Measurements from ENCODE around the gene WDR72. TPM values are rescaled to one million over a fixed set of nuclear protein-coding genes. Genes with fewer than 3 reads are reported as not detected.

Gene WDR72
- polyA plus RNA-seq, 1 experiment = not detected

- DNase-seq (ENCODE audit: low read depth) = no peak
- H3K27me3 ChIP-seq (ENCODE audit: control insufficient read depth, insufficient read depth, low read length) = no peaks in the 10 kb centered on the region
- TF ChIP-seq CTCF (IDR thresholded peaks at IDR 0.05; ENCODE audit: insufficient read depth, low read depth, low read length) = no peak
- no peak overlapping the region for H3K4me3 ChIP-seq (ENCODE audit: low read depth, low read length)
- ChIA-PET POLR2A (no interaction called here), CTCF (no interaction called here)
- no peaks in the 10 kb centered on the region for H3K36me3 ChIP-seq (ENCODE audit: control insufficient read depth, insufficient read depth, low read length)
Measured at GRCh38 chr15:53536479-53537120, 222.9 kb downstream of the WDR72 start.

- Histone ChIP-seq H3K36me3 (ENCODE audit: control insufficient read depth, insufficient read depth, low read length) (no peaks in the 10 kb centered on the region), H3K27me3 (ENCODE audit: control insufficient read depth, insufficient read depth, low read length) (no peaks in the 10 kb centered on the region), H3K4me3 (ENCODE audit: low read depth, low read length) (no peak overlapping the region)
- CTCF ChIA-PET = no interaction called here
- no peak for TF ChIP-seq CTCF (IDR thresholded peaks at IDR 0.05; ENCODE audit: insufficient read depth, low read depth, low read length)
- DNase-seq (ENCODE audit: low read depth) = no peak
- POLR2A ChIA-PET = no interaction called here
Measured at GRCh38 chr15:53535886-53536285, 223.6 kb downstream of the WDR72 start.

GRCh38 chr15:53534105-53534839 lies 225.2 kb downstream of the WDR72 start:
- Histone ChIP-seq H3K27me3 (ENCODE audit: control insufficient read depth, insufficient read depth, low read length) (no peaks in the 10 kb centered on the region), H3K36me3 (ENCODE audit: control insufficient read depth, insufficient read depth, low read length) (no peaks in the 10 kb centered on the region), H3K4me3 (ENCODE audit: low read depth, low read length) (no peak overlapping the region)
- CTCF ChIA-PET = no interaction called here
- POLR2A ChIA-PET = no interaction called here
- no peak for DNase-seq (ENCODE audit: low read depth)
- TF ChIP-seq CTCF (IDR thresholded peaks at IDR 0.05; ENCODE audit: insufficient read depth, low read depth, low read length) = no peak

- no peak for DNase-seq (ENCODE audit: low read depth)
- POLR2A ChIA-PET = no interaction called here
- CTCF ChIA-PET = no interaction called here
- Histone ChIP-seq H3K4me3 (ENCODE audit: low read depth, low read length) (no peak overlapping the region), H3K27me3 (ENCODE audit: control insufficient read depth, insufficient read depth, low read length) (no peaks in the 10 kb centered on the region), H3K36me3 (ENCODE audit: control insufficient read depth, insufficient read depth, low read length) (no peaks in the 10 kb centered on the region)
- TF ChIP-seq CTCF (IDR thresholded peaks at IDR 0.05; ENCODE audit: insufficient read depth, low read depth, low read length) = no peak
Measured at GRCh38 chr15:53530761-53531160, 228.7 kb downstream of the WDR72 start.

GRCh38 chr15:53527996-53528395 lies 231.5 kb downstream of the WDR72 start:
- ChIA-PET CTCF (no interaction called here), POLR2A (no interaction called here)
- no peak for DNase-seq (ENCODE audit: low read depth)
- no peak for TF ChIP-seq CTCF (IDR thresholded peaks at IDR 0.05; ENCODE audit: insufficient read depth, low read depth, low read length)
- no peaks in the 10 kb centered on the region for H3K36me3 ChIP-seq (ENCODE audit: control insufficient read depth, insufficient read depth, low read length)
- H3K4me3 ChIP-seq (ENCODE audit: low read depth, low read length) = no peak overlapping the region
- no peaks in the 10 kb centered on the region for H3K27me3 ChIP-seq (ENCODE audit: control insufficient read depth, insufficient read depth, low read length)
